GM21381 (cell line): Measurements from ENCODE around the gene RPL39.
"Not testable (repeated sequence)": the region's sequence is repeated elsewhere in the genome, so short reads cannot be mapped to it uniquely, and the experiment has no call there.

Experiments used
- ATAC-seq: cut with Tn5 transposase; IDR thresholded peaks from one replicate; pipeline ENCODE4 v1.9.1; 2021; ENCODE audit warnings: mild to moderate bottlenecking, moderate library complexity; ENCODE audit not compliant: unreplicated experiment

Gene RPL39

GRCh38 chrX:119763836-119764387 lies 27.5 kb downstream of the RPL39 start:
- ATAC-seq, result no peak

GRCh38 chrX:119763181-119763580 lies 28.2 kb downstream of the RPL39 start:
- ATAC-seq, result no peak

- ATAC-seq, result no peak
Measured at GRCh38 chrX:119762718-119763117, 28.7 kb downstream of the RPL39 start.

GRCh38 chrX:119760026-119760877 lies 31.2 kb downstream of the RPL39 start:
- no peak for ATAC-seq

GRCh38 chrX:119759248-119759766 lies 32.1 kb downstream of the RPL39 start:
- ATAC-seq, result no peak

GRCh38 chrX:119758731-119759247 lies 32.6 kb downstream of the RPL39 start:
- ATAC-seq, result no peak

- no peak for ATAC-seq
Measured at GRCh38 chrX:119757979-119758730, 33.3 kb downstream of the RPL39 start, which contains the start of gene SOWAHD. TSS of gene SOWAHD (plus strand) at chrX:119758588. CDS start at chrX:119758668, 80 bp downstream.

- no peak for ATAC-seq
Measured at GRCh38 chrX:119757646-119757978, 33.8 kb downstream of the RPL39 start.

GRCh38 chrX:119756926-119757635 lies 34.3 kb downstream of the RPL39 start:
- no peak for ATAC-seq

GRCh38 chrX:119755981-119756533 lies 35.4 kb downstream of the RPL39 start:
- peak; percentile 59 for ATAC-seq

GRCh38 chrX:119753639-119754257 lies 37.7 kb downstream of the RPL39 start:
- no peak for ATAC-seq

GRCh38 chrX:119753001-119753400 lies 38.4 kb downstream of the RPL39 start:
- no peak for ATAC-seq

GRCh38 chrX:119750751-119751150 lies 40.7 kb downstream of the RPL39 start:
- ATAC-seq, result not testable (repeated sequence)

GRCh38 chrX:119750131-119750530 lies 41.3 kb downstream of the RPL39 start:
- ATAC-seq, result not testable (repeated sequence)

GRCh38 chrX:119745283-119745848 lies 46.1 kb downstream of the RPL39 start:
- ATAC-seq, result no peak

- no peak for ATAC-seq
Measured at GRCh38 chrX:119738742-119739141, 52.7 kb downstream of the RPL39 start.
